AG04450 (cell line): ENCODE data around the gene ASB7. TPM values are rescaled to one million over a fixed set of nuclear protein-coding genes. Genes with fewer than 3 reads are reported as not detected.

ENCODE experiments used
- polyA plus RNA-seq: library from polyadenylated mRNA; depleted of rRNA; stranded (reverse); fragments of >200 nt; gene quantifications from 2 replicates; pipeline ENCODE4 v1.2.3, GENCODE V29; 2011; rRNA removed
- small RNA-seq: library from RNA; depleted of rRNA; stranded (forward); fragments of <200 nt; gene quantifications from one replicate; pipeline ENCODE3, GENCODE V24; 2012; ENCODE audit warnings: low read depth; ENCODE audit not compliant: insufficient read length

The ASB7 gene
- polyA plus RNA-seq, 1 experiment = 13.4 TPM

Small RNAs within 50 kb of the gene (small RNA-seq; reads per million reads assigned to genes)
- gene RF00019 (not detected), gene RNU6-181P (not detected)

Other genes with a start within 250 kb of the ASB7 start
- gene CERS3, start 73.6 kb upstream of the ASB7 start, polyA plus RNA-seq = not detected in 2 replicates
- gene LINS1, start 405 bp upstream of the ASB7 start, polyA plus RNA-seq = 8.1 and 12.6 TPM in 2 replicates